Measurements from ENCODE around the gene PRKG1.

DNA sequence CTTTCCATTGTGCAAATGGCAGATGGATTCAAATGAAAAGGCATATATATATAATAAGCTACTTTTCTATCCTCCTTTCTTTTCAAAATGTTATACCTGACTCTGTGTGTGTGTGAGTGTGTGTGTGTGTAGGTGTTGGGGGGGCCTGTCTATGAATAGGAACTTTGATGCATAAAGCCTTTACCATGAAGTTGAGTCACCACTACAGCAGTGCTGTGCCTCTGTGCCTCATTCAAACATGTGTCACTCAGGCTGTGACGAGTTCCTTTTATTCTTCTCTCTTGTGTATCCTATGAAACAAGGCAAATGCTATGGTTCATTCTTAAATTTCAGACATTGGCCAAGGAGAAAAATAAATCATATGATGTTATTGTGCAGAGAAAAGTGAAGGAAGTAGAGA is 1187.1 kb downstream of the PRKG1 start:
- no peak for TF ChIP-seq CTCF (IDR thresholded peaks at IDR 0.05)
- no peak for TF ChIP-seq ZFX (IDR thresholded peaks at IDR 0.05; ENCODE audit: borderline replicate concordance)
